Vein endothelial cell (primary cell): ENCODE results near the gene KNCN. TPM values are rescaled to one million over a fixed set of nuclear protein-coding genes. Genes with fewer than 3 reads are reported as not detected.

ENCODE experiments used
- total RNA-seq: library from RNA; depleted of rRNA; stranded (reverse); fragments of >200 nt; gene quantifications from 2 replicates; pipeline ENCODE4 v1.2.3, GENCODE V29; 2012

KNCN gene
- total RNA-seq, result not detected in 2 replicates

DNA sequence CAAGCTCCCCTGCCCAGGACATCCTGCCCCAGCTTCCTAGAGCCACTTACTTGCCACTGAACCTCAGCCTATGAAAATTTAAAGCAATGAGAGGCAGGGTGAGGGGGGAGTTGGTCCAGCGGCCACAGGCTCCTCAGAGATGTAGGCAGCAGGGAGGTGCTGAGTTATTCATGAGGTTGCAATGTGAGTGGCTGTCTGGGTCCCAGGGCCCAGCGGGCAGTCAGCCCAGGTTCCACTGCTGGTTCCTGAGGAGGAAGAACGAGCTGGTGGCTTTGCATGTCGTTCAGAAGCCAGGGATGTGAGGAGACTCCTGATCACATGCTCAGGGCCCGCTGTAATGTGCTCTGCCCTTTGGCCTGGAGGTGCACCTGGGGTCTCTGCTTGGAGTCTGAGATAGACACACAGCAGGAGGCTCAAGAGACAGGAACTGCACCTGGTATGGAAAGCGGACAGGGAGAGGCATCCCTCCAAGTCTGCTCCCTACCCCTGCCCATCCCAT, at the start of gene KNCN:
TSS of gene KNCN (minus strand) at position 51 of the 499 bp plus-strand sequence. CDS start 432 bp downstream, outside the sequence.

Other genes starting within 250 kb of the KNCN start
- 76.4 and 114 TPM in 2 replicates for gene LRRC41, start 248.0 kb downstream of the KNCN start, total RNA-seq
- 330 and 414 TPM in 2 replicates for gene UQCRH, start 247.9 kb downstream of the KNCN start, total RNA-seq
- gene NSUN4, start 210.8 kb downstream of the KNCN start, total RNA-seq, result 19.6 and 21.5 TPM in 2 replicates
- gene FAAH, start 157.3 kb downstream of the KNCN start, total RNA-seq, result 0.48 and 1.3 TPM in 2 replicates
- not detected in 2 replicates for gene DMBX1, start 61.8 kb downstream of the KNCN start, total RNA-seq
- 21.2 and 29.1 TPM in 2 replicates for gene MKNK1, start 52.6 kb upstream of the KNCN start, total RNA-seq
- 6.2 and 7.5 TPM in 2 replicates for gene MOB3C, start 65.2 kb upstream of the KNCN start, total RNA-seq
- gene ATPAF1, start 116.7 kb upstream of the KNCN start, total RNA-seq, result 33.1 and 40.5 TPM in 2 replicates
- gene TEX38, start 120.2 kb upstream of the KNCN start, total RNA-seq, result not detected in 2 replicates
- gene EFCAB14, start 167.5 kb upstream of the KNCN start, total RNA-seq, result 147 and 228 TPM in 2 replicates
- not detected in 2 replicates for gene CYP4B1, start 247.4 kb upstream of the KNCN start, total RNA-seq